Psoas muscle (tissue), 8 donors: ENCODE results near the gene HOXA9. TPM values are rescaled to one million over a fixed set of nuclear protein-coding genes. Genes with fewer than 3 reads are reported as not detected.

Experiments used
- ATAC-seq, 4 donors: fragments of 200-7000 bp; cut with Tn5 transposase; one replicate each; pipeline ENCODE4 v1.9.1; 2020; ENCODE audit warnings: moderate library complexity in 3 of 4, mild to moderate bottlenecking in 2 of 4
- DNase-seq, 2 donors: peaks; one replicate each; pipeline ENCODE4 v3.0.0-alpha.2; 2020
- H3K27ac ChIP-seq: fragments of 200-600 bp; one replicate; pipeline ENCODE4 v1.8.0; 2022
- H3K27me3 ChIP-seq, 3 donors: fragments of 200-600 bp in 1 of 3; one replicate each; pipeline versions ENCODE4 v1.6.1 to v1.8.0; 2013 to 2022; ENCODE audit warnings: low read length in 2 of 3, mild to moderate bottlenecking in 2 of 3, moderate library complexity in 1 of 3; ENCODE audit not compliant: insufficient read depth in 3 of 3
- H3K36me3 ChIP-seq, 2 donors: fragments of 200-600 bp in 1 of 2; one replicate each; pipeline versions ENCODE4 v1.6.1 to v1.8.0; 2013 to 2022; ENCODE audit warnings: low read depth in 1 of 2, mild to moderate bottlenecking in 1 of 2, moderate library complexity in 1 of 2; ENCODE audit not compliant: insufficient read depth in 1 of 2
- H3K4me1 ChIP-seq: fragments of 200-600 bp; one replicate; pipeline ENCODE4 v1.8.0; 2022
- H3K4me3 ChIP-seq: fragments of 200-600 bp; one replicate; pipeline ENCODE4 v1.8.0; 2022; ENCODE audit warnings: mild to moderate bottlenecking
- H3K9me3 ChIP-seq: fragments of 200-600 bp; one replicate; pipeline ENCODE4 v1.8.0; 2022
- CTCF ChIP-seq: fragments of 200-600 bp; IDR thresholded peaks from one replicate; pipeline ENCODE4 v1.8.0; 2022; ENCODE audit warnings: antibody characterized with exemption
- WGBS, 3 donors: extraction: QIAGEN DNeasy Blood & Tissue Kit; methylation state at CpG; one replicate each; pipeline versions ENCODE4 v1.1.6 to v1.1.7; 2013; 5-methylcytosine and 5-hydroxymethylcytosine counted together
- intact Hi-C, 2 donors: fragments of 100-400 bp; cut with DNase I; formaldehyde crosslinking; loops; one replicate each; pipeline versions ENCODE4 v1.11.0 to v1.14.2; 2022
- polyA plus RNA-seq, 3 donors: library from polyadenylated mRNA; stranded (reverse); fragments of 200-250 nt; gene quantifications; one replicate each; pipeline ENCODE4 v1.2.3, GENCODE V29; 2013
- total RNA-seq, 4 donors: library from RNA; stranded (reverse); fragmentation: NEBNext Ultra II Directional in 2 of 4; extraction: Animal tissue kit (Norgen Biotek cat#: 25700) in 2 of 4; gene quantifications; one replicate each; pipeline versions ENCODE4 v1.2.1 to v1.2.4, GENCODE V29; 2021 to 2023
- donor health status: healthy with polysubstance abuse.
- donor health status: DM: no; HTN: no; CAD: no; lungs with moderate emphysema.
- donor health status: Bipolar disorder and iron deficiency.
- donor health status: healthy.
- donor health status: DM: yes; HTN: yes; CAD: no.
- donor health status: DM: no; HTN: no; CAD: no.
- donor health status: DM: no; HTN: no; CAD: no.
- donor health status: DM: yes; HTN: yes; CAD: no.

The HOXA9 gene
- total and polyA plus RNA-seq, 7 donors, result 0.81 to 55.9 (median 16.0) TPM; not detected in 1

DNA sequence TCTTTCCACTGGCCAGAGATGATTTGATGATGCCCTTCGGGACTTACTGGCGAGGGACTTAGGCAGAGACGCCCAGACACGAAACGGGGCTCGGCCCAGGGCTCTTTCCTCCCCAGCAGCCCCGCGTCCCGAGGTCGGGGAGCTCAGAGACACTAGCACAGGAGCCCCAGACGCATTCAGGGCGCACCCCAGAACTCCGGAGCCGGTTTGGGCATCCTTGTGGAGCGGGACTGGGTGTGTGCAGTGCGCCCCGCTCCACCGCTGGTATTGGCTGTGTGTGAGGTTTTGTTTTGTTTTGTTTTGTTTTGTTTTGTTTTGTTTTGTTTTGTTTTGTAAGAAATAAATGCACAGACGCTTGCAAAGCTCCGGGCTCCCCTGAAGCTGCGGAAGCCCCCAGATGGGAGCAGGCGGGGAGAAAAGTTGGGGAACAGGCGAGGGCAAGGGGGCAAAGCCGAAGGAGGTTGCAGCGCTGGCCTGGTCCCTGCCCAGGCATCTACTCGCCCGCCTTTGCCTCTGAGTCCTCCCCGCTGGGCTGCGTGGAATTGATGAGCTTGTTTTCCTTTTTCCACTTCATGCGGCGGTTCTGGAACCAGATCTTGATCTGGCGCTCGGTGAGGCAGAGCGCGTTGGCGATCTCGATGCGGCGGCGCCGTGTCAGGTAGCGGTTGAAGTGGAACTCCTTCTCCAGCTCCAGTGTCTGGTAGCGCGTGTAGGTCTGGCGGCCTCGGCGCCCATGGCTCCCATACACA, 20.0 kb downstream of the HOXA9 start:
- TF ChIP-seq CTCF, result no peak
- H3K4me1 ChIP-seq, result peaks cover 23% of the 10 kb centered on the region
- intact Hi-C loops, result loop anchor here in 1 of 2 donors (10.0 kb wide), 1 partner anchor 751 kb away; no protein-coding TSS in a partner anchor

GRCh38 chr7:27144781-27145164, 20.6 kb downstream of the HOXA9 start:
- no peak for ATAC-seq
- H3K4me3 ChIP-seq, result peak overlapping the region; percentile 12
- 77 to 83% (median 80%) methylated on average over 29 to 31 of the region's 31 CpGs for WGBS, 3 donors

More for the DNA sequence above, 20.0 kb downstream of the HOXA9 start:
- Histone ChIP-seq H3K36me3 (peaks cover 0 to 37% of the 10 kb centered on the region in 2 donors), H3K27ac (peak overlapping the region; percentile 83), H3K27me3 (no peaks in the 10 kb centered on the region), H3K4me3 (peak overlapping the region; percentile 11), H3K9me3 (no peaks in the 10 kb centered on the region)
- no peak for ATAC-seq
- peak in 1 of 2 donors; percentile 45 for DNase-seq
- WGBS, 3 donors, result 84 to 88% (median 86%) methylated on average over 43 to 47 of the region's 47 CpGs

GRCh38 chr7:27143950-27144780, 21.2 kb downstream of the HOXA9 start:
- no peaks in the 10 kb centered on the region for H3K27me3 ChIP-seq
- ATAC-seq (no peak), DNase-seq (peak in 1 of 2 donors; percentile 42)
- no peaks in the 10 kb centered on the region for H3K9me3 ChIP-seq
- H3K4me1 ChIP-seq, result peaks cover 17% of the 10 kb centered on the region
- intact Hi-C loops, result loop anchor here in 1 of 2 donors (5.0 to 10.0 kb wide), 2 partner anchors 287 to 749 kb away; no protein-coding TSS in a partner anchor
- peak overlapping the region; percentile 20 for H3K4me3 ChIP-seq
- peaks cover 0 to 37% of the 10 kb centered on the region in 2 donors for H3K36me3 ChIP-seq
- peak overlapping the region; percentile 83 for H3K27ac ChIP-seq
- 73 to 76% (median 75%) methylated on average over 40 of the region's 40 CpGs for WGBS, 3 donors
- TF ChIP-seq CTCF, result no peak

More at GRCh38 chr7:27144781-27145164, 20.6 kb downstream of the HOXA9 start:
- peaks cover 23% of the 10 kb centered on the region for H3K4me1 ChIP-seq
- peak in 1 of 2 donors; percentile 53 for DNase-seq
- no peaks in the 10 kb centered on the region for H3K9me3 ChIP-seq
- no peak for TF ChIP-seq CTCF
- H3K27me3 ChIP-seq, result no peaks in the 10 kb centered on the region
- intact Hi-C loops, result loop anchor here in 1 of 2 donors (5.0 to 10.0 kb wide), 2 partner anchors 287 to 750 kb away; no protein-coding TSS in a partner anchor
- H3K27ac ChIP-seq, result peak overlapping the region; percentile 83
- H3K36me3 ChIP-seq, result peaks cover 0 to 37% of the 10 kb centered on the region in 2 donors

GRCh38 chr7:27143023-27143949, 22.1 kb downstream of the HOXA9 start, which contains the start of gene HOXA5:
HOXA5 (minus strand) TSS chr7:27143681; CDS start chr7:27143607, 74 bp downstream.
- H3K36me3 ChIP-seq, result peaks cover 0 to 37% of the 10 kb centered on the region in 2 donors
- peak within 1 kb of the TSS; percentile 74 for H3K4me3 ChIP-seq
- peak within 1 kb of the TSS; percentile 83 for H3K27ac ChIP-seq
- peak; percentile 71 for TF ChIP-seq CTCF
- H3K27me3 ChIP-seq, result no peaks in the 10 kb centered on the region
- H3K4me1 ChIP-seq, result peaks cover 13% of the 10 kb centered on the region
- peak; percentile 84 to 86 for DNase-seq
- no peaks in the 10 kb centered on the region for H3K9me3 ChIP-seq
- intact Hi-C loops, result loop anchor here in 1 of 2 donors (5.0 to 10.0 kb wide), 2 partner anchors 286 to 748 kb away; no protein-coding TSS in a partner anchor
- 54 to 66% (median 58%) methylated on average over 80 to 86 of the region's 86 CpGs for WGBS, 3 donors
- peak; percentile 51 to 92 (median 76) for ATAC-seq
